Subcutaneous abdominal adipose tissue (tissue), 5 donors: ENCODE measurements around the gene RIT2.

ENCODE experiments used
- H3K27ac ChIP-seq: one replicate; pipeline ENCODE4 v1.7.0; 2013; ENCODE audit warnings: low read depth, mild to moderate bottlenecking, inconsistent platforms, low read length, moderate library complexity
- H3K27me3 ChIP-seq, 5 donors: one replicate each; pipeline ENCODE4 v1.7.0; 2013; ENCODE audit warnings: low read length in 5 of 5, inconsistent platforms in 1 of 5; ENCODE audit not compliant: control insufficient read depth in 5 of 5, insufficient read depth in 4 of 5
- H3K36me3 ChIP-seq, 5 donors: one replicate each; pipeline ENCODE4 v1.7.0; 2013; ENCODE audit warnings: low read length in 5 of 5; ENCODE audit not compliant: control insufficient read depth in 5 of 5, insufficient read depth in 5 of 5
- H3K4me1 ChIP-seq, 5 donors: one replicate each; pipeline ENCODE4 v1.7.0; 2013; ENCODE audit warnings: low read length in 5 of 5, mild to moderate bottlenecking in 3 of 5, moderate library complexity in 1 of 5; ENCODE audit not compliant: control insufficient read depth in 5 of 5, insufficient read depth in 5 of 5
- H3K4me3 ChIP-seq, 5 donors: one replicate each; pipeline ENCODE4 v1.7.0; 2013; ENCODE audit warnings: low read length in 5 of 5, low read depth in 1 of 5
- H3K9ac ChIP-seq, 5 donors: one replicate each; pipeline ENCODE4 v1.7.0; 2013; ENCODE audit warnings: low read length in 5 of 5, mild to moderate bottlenecking in 4 of 5, moderate library complexity in 3 of 5
- H3K9me3 ChIP-seq, 5 donors: one replicate each; pipeline ENCODE4 v1.7.0; 2013; ENCODE audit warnings: low read length in 5 of 5; ENCODE audit not compliant: control insufficient read depth in 5 of 5
- donor health status: healthy.
- donor health status: healthy.
- donor health status: healthy.
- donor health status: healthy.
- donor health status: healthy.

Gene RIT2

GRCh38 chr18:42706029-42706608, 409.4 kb downstream of the RIT2 start:
- Histone ChIP-seq H3K36me3 (no peaks in the 10 kb centered on the region), H3K27ac (no peak overlapping the region), H3K27me3 (no peaks in the 10 kb centered on the region), H3K4me3 (no peak overlapping the region), H3K9me3 (no peaks in the 10 kb centered on the region), H3K9ac (no peak overlapping the region), H3K4me1 (peaks cover 0 to 3% (median 0%) of the 10 kb centered on the region in 5 donors)
